ENCODE data around the gene GJC1.

- TF ChIP-seq CTCF (IDR thresholded peaks at IDR 0.05; ENCODE audit: borderline replicate concordance, extremely low read depth, low read length, poor library complexity, severe bottlenecking) = no peak
- no peak for TF ChIP-seq EZH2 (IDR thresholded peaks at IDR 0.05; ENCODE audit: borderline replicate concordance, low read depth, low read length, severe bottlenecking)
These were observed 537 bp upstream of the GJC1 start for GRCh38 chr17:44830359-44831288.

All from DND-41 (cell line).